H1 (cell line): ENCODE data around the gene B3GALT5. TPM values are rescaled to one million over a fixed set of nuclear protein-coding genes. Genes with fewer than 3 reads are reported as not detected.

Experiments used
- CTCF ChIA-PET: fragments of 300-600 bp; sonication (Branson Sonifier 250); formaldehyde crosslinking; loops from one replicate; lab custom pipeline; 2021; ENCODE audit not compliant: partially characterized antibody; lab: Charles Lee
- POLR2A ChIA-PET: fragments of 300-600 bp; sonication (Branson Sonifier 250); formaldehyde crosslinking; loops from one replicate; lab custom pipeline; 2021; ENCODE audit warnings: inconsistent platforms; ENCODE audit not compliant: partially characterized antibody; lab: Charles Lee
- DNase-seq, 2 experiments: peaks; one replicate each; pipeline versions ENCODE4 v3.0.0 to v3.0.0-alpha.2; 2010 to 2022; ENCODE audit warnings: low spot score in 2 of 2, low read depth in 1 of 2, mixed read lengths in 1 of 2
- FAIRE-seq: peaks from 2 replicates; lab custom pipeline; 2011; peaks lifted over from hg19 to GRCh38; lab: Jason Lieb, UNC
- H2AFZ ChIP-seq: 2 replicates; pipeline ENCODE4 v1.8.1; 2012; ENCODE audit warnings: low read length, inconsistent platforms
- H2AK5ac ChIP-seq: 2 replicates; pipeline ENCODE4 v1.6.1; 2013; ENCODE audit warnings: low read depth, low read length
- H2BK120ac ChIP-seq: replicated peaks from 2 replicates; pipeline ENCODE3; 2013; ENCODE audit warnings: low read depth, low read length, inconsistent platforms
- H2BK12ac ChIP-seq: 2 replicates; pipeline ENCODE4 v1.6.1; 2013; ENCODE audit warnings: low read depth, low read length
- H2BK15ac ChIP-seq: 2 replicates; pipeline ENCODE4 v1.6.1; 2013; ENCODE audit warnings: low read length
- H2BK20ac ChIP-seq: 2 replicates; pipeline ENCODE4 v1.6.1; 2013; ENCODE audit warnings: low read length
- H2BK5ac ChIP-seq: 2 replicates; pipeline ENCODE4 v1.6.1; 2013; ENCODE audit warnings: low read depth, low read length
- H3K14ac ChIP-seq: 2 replicates; pipeline ENCODE4 v1.6.1; 2013; ENCODE audit warnings: inconsistent platforms; ENCODE audit not compliant: insufficient read length
- H3K18ac ChIP-seq: 2 replicates; pipeline ENCODE4 v1.6.1; 2013; ENCODE audit warnings: low read length; ENCODE audit errors: extremely low read depth
- H3K23ac ChIP-seq: 2 replicates; pipeline ENCODE4 v1.6.1; 2013; ENCODE audit warnings: inconsistent platforms; ENCODE audit not compliant: insufficient read length
- H3K23me2 ChIP-seq: 2 replicates; pipeline ENCODE4 v1.6.1; 2013; ENCODE audit warnings: low read depth, low read length
- H3K27ac ChIP-seq: 2 replicates; pipeline ENCODE4 v1.6.1; 2011; ENCODE audit warnings: low read depth, low read length, inconsistent platforms
- H3K27me3 ChIP-seq, 4 experiments: replicated peaks in 1 of 4; 1 replicate in 1 of 4; 2 replicates in 3 of 4; pipeline versions ENCODE4 v1.6.1 to v1.8.1; 2011 to 2013; ENCODE audit warnings: low read length in 3 of 4, mild to moderate bottlenecking in 3 of 4, inconsistent platforms in 2 of 4, mixed read lengths in 2 of 4, moderate library complexity in 1 of 4; ENCODE audit not compliant: control insufficient read depth in 3 of 4, insufficient read depth in 3 of 4; ENCODE audit errors: extremely low read depth in 1 of 4
- H3K36me3 ChIP-seq, 4 experiments: 2 replicates each; pipeline versions ENCODE4 v1.6.1 to v1.8.1; 2011 to 2013; ENCODE audit warnings: mild to moderate bottlenecking in 4 of 4, low read length in 3 of 4, moderate library complexity in 2 of 4, control low read depth in 1 of 4, inconsistent platforms in 1 of 4; ENCODE audit not compliant: insufficient read depth in 4 of 4, control insufficient read depth in 2 of 4
- H3K4ac ChIP-seq: replicated peaks from 2 replicates; pipeline ENCODE3; 2013; ENCODE audit warnings: low read length, low read depth, mixed read lengths, inconsistent platforms; ENCODE audit not compliant: insufficient read length
- H3K4me1 ChIP-seq, 4 experiments: replicated peaks in 1 of 4; 1 replicate in 1 of 4; 2 replicates in 3 of 4; pipeline versions ENCODE4 v1.6.1 to v1.8.1; 2011 to 2013; ENCODE audit warnings: low read length in 3 of 4, inconsistent platforms in 2 of 4, mixed read lengths in 1 of 4; ENCODE audit not compliant: insufficient read depth in 4 of 4, control insufficient read depth in 3 of 4
- H3K4me2 ChIP-seq, 2 experiments: 2 replicates each; pipeline versions ENCODE4 v1.6.1 to v1.8.1; 2011 to 2013; ENCODE audit warnings: low read depth in 2 of 2, low read length in 2 of 2, control low read depth in 1 of 2, inconsistent platforms in 1 of 2, mild to moderate bottlenecking in 1 of 2; ENCODE audit not compliant: insufficient read depth in 1 of 2
- H3K4me3 ChIP-seq, 4 experiments: fragments of 200-600, 300-600 bp in 1 of 4; sonication (generic), shearing (Covaris generic), sonication (Bioruptor Twin) in 1 of 4; 2 replicates each; pipeline versions ENCODE4 v1.5.1 to v1.8.1; 2011 to 2016; ENCODE audit warnings: low read length in 4 of 4, low read depth in 3 of 4, control low read depth in 2 of 4, inconsistent platforms in 2 of 4, mild to moderate bottlenecking in 2 of 4, mixed read lengths in 1 of 4, moderate library complexity in 1 of 4; ENCODE audit not compliant: insufficient read depth in 2 of 4; ENCODE audit errors: extremely low read depth in 1 of 4
- H3K56ac ChIP-seq: replicated peaks from 2 replicates; pipeline ENCODE3; 2013; ENCODE audit warnings: low read depth, mild to moderate bottlenecking, mixed read lengths, low read length, inconsistent platforms; ENCODE audit not compliant: insufficient read length
- H3K79me1 ChIP-seq: 2 replicates; pipeline ENCODE4 v1.6.1; 2013; ENCODE audit warnings: low read depth, low read length, control low read depth
- H3K79me2 ChIP-seq, 2 experiments: 2 replicates each; pipeline versions ENCODE4 v1.6.1 to v1.8.1; 2012 to 2013; ENCODE audit warnings: low read length in 2 of 2, mild to moderate bottlenecking in 2 of 2, inconsistent platforms in 1 of 2; ENCODE audit not compliant: insufficient read depth in 2 of 2, control insufficient read depth in 1 of 2
- H3K9ac ChIP-seq, 4 experiments: replicated peaks in 1 of 4; 1 replicate in 1 of 4; 2 replicates in 3 of 4; pipeline versions ENCODE4 v1.6.1 to v1.8.1; 2011 to 2013; ENCODE audit warnings: low read depth in 3 of 4, low read length in 3 of 4, control low read depth in 2 of 4, mild to moderate bottlenecking in 2 of 4, moderate library complexity in 2 of 4, inconsistent platforms in 1 of 4; ENCODE audit errors: extremely low read depth in 1 of 4
- H3K9me3 ChIP-seq, 2 experiments: 2 replicates each; pipeline versions ENCODE4 v1.6.1 to v1.8.1; 2012 to 2013; ENCODE audit warnings: mild to moderate bottlenecking in 2 of 2, moderate library complexity in 2 of 2, control low read depth in 1 of 2, inconsistent platforms in 1 of 2, low read depth in 1 of 2, low read length in 1 of 2, mixed read lengths in 1 of 2; ENCODE audit not compliant: insufficient read depth in 2 of 2
- H4K20me1 ChIP-seq, 2 experiments: replicated peaks in 1 of 2; 2 replicates each; pipeline versions ENCODE3 to v1.8.1; 2011 to 2013; ENCODE audit warnings: inconsistent platforms in 2 of 2, low read length in 2 of 2, mild to moderate bottlenecking in 1 of 2; ENCODE audit not compliant: insufficient read depth in 2 of 2, control insufficient read depth in 1 of 2
- H4K5ac ChIP-seq: 2 replicates; pipeline ENCODE4 v1.6.1; 2013; ENCODE audit warnings: low read length, low read depth, mixed read lengths, inconsistent platforms; ENCODE audit not compliant: insufficient read length
- H4K8ac ChIP-seq: 2 replicates; pipeline ENCODE4 v1.8.0; 2013; ENCODE audit warnings: mild to moderate bottlenecking, moderate library complexity, low read length, inconsistent platforms; ENCODE audit not compliant: insufficient read depth; ENCODE audit errors: extremely low read depth
- H4K91ac ChIP-seq: replicated peaks from 2 replicates; pipeline ENCODE3; 2013; ENCODE audit warnings: low read length, mixed read lengths, inconsistent platforms; ENCODE audit not compliant: insufficient read length
- ASH2L ChIP-seq: fragments of 200-600, 300-600 bp; sonication (generic); IDR thresholded peaks from one replicate; pipeline ENCODE4 v1.7.1; 2017; ENCODE audit warnings: low read length
- BACH1 ChIP-seq: IDR thresholded peaks from 2 replicates; pipeline ENCODE4 v1.6.1; 2012; ENCODE audit warnings: low read length, improper control_type of control experiment
- CBX8 ChIP-seq: fragments of 300-800, 300-1000 bp; sonication (generic); IDR thresholded peaks from 2 replicates; pipeline ENCODE4 v1.7.1; 2016; ENCODE audit warnings: low read depth, low read length, borderline replicate concordance
- CEBPB ChIP-seq: IDR thresholded peaks from 2 replicates; pipeline ENCODE4 v1.6.1; 2012; ENCODE audit warnings: low read depth, low read length
- EZH2 ChIP-seq: fragments of 200-600 bp; sonication (generic); IDR thresholded peaks from 2 replicates; pipeline ENCODE4 v1.7.1; 2012; ENCODE audit warnings: low read depth, mild to moderate bottlenecking, moderate library complexity, low read length, inconsistent platforms; ENCODE audit not compliant: severe bottlenecking
- RBBP5 ChIP-seq: IDR thresholded peaks from 2 replicates; pipeline ENCODE4 v1.7.1; 2012; ENCODE audit warnings: low read depth, mild to moderate bottlenecking, inconsistent platforms, low read length, moderate library complexity, borderline replicate concordance
- RFX5 ChIP-seq: IDR thresholded peaks from 2 replicates; pipeline ENCODE4 v1.6.1; 2011; ENCODE audit warnings: low read depth, low read length, improper control_type of control experiment, borderline replicate concordance
- TAF1 ChIP-seq: IDR thresholded peaks from 2 replicates; pipeline ENCODE4 v1.6.1; 2011; ENCODE audit warnings: mild to moderate bottlenecking, low read depth, low read length
- WGBS, 2 experiments: shearing (Covaris generic) in 1 of 2; methylation state at CpG; one replicate each; pipeline versions ENCODE4 v1.1.6 to v1.1.7; 2013 to 2015; ENCODE audit warnings: low lambda C conversion rate in 2 of 2, mixed read lengths in 2 of 2, inconsistent platforms in 1 of 2, low coverage in 1 of 2, missing lambda C conversion rate in 1 of 2; ENCODE audit not compliant: insufficient replicate concordance in 2 of 2, insufficient coverage in 1 of 2, insufficient read length in 1 of 2; ENCODE audit errors: extremely low coverage in 1 of 2, missing lambda C conversion rate in 1 of 2; 5-methylcytosine and 5-hydroxymethylcytosine counted together
- polyA plus RNA-seq, 7 experiments: library from polyadenylated mRNA; depleted of rRNA in 3 of 7; stranded (reverse) in 5 of 7; unstranded in 2 of 7; fragments of >200 nt in 5 of 7; fragments of 200-250 nt in 2 of 7; gene quantifications; 1 replicate in 5 of 7; 2 replicates in 1 of 7; 4 replicates in 1 of 7; pipeline versions ENCODE4 v1.2.1 to v1.2.3, GENCODE V29; 2011 to 2013; ENCODE audit warnings: missing spikeins in 2 of 7, mixed read lengths in 2 of 7
- total RNA-seq: library from RNA; stranded (reverse); fragmentation: NEBNext Ultra II Directional; extraction: Animal tissue kit (Norgen Biotek cat#: 25700); gene quantifications from 2 replicates; pipeline ENCODE4 v1.2.1, GENCODE V29; 2021

Gene B3GALT5
- total and polyA plus RNA-seq, 2 of the 8 experiments (the other 6 are each of a cell fraction or from before 2014, with no cell fraction given), result 11.9 to 25.1 TPM

DNA sequence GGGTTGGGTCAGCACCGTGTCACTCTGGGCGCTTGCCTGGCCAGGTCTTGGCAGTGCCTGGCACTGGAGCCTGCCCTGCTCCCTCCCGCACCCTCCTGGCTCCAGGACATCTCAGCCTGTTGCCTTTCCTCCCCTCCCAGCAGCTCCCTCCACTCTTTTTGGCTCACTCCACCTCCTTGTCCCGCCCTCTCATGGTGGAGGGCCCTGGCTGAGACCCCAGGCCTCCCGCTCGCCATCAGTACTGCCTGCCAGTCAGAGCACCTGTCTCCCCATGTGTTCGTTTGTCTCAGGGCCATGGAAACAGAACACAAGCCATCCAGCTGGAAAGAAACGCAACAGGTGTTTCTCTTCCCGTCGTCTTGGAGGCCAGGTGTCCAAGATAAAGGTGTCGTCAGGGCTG lies 61.0 kb downstream of the B3GALT5 start:
- H3K36me3 ChIP-seq, result peaks cover 0 to 9% (median 0%) of the 10 kb centered on the region in 4 experiments; a peak in 1 of 8 replicates
- H3K4me3 ChIP-seq, result no peak overlapping the region
- H2BK120ac ChIP-seq, result no peak overlapping the region
- no peak for DNase-seq
- H3K18ac ChIP-seq, result no peak overlapping the region
- H3K4me2 ChIP-seq, result no peak overlapping the region
- H2BK20ac ChIP-seq, result no peak overlapping the region
- H4K91ac ChIP-seq, result no peak overlapping the region
- ChIA-PET POLR2A (interaction anchor here (1.1 to 1.7 kb wide), 3 partner anchors 12 to 34 kb away, joined by 3 to 5 read pairs (median 3); no protein-coding TSS in a partner anchor), CTCF (interaction anchor here (0.6 to 1.0 kb wide), 3 partner anchors 9 to 139 kb away, joined by 3 to 4 read pairs (median 3); no protein-coding TSS in a partner anchor)
- H3K9me3 ChIP-seq, result peaks cover 0 to 4% of the 10 kb centered on the region in 2 experiments; a peak in 1 of 4 replicates
- no peak overlapping the region for H2BK12ac ChIP-seq
- H3K27ac ChIP-seq, result no peak overlapping the region
- no peak for TF ChIP-seq RBBP5
- TF ChIP-seq EZH2, result no peak
- TF ChIP-seq CBX8, result no peak
- no peak for TF ChIP-seq BACH1
- TF ChIP-seq ASH2L, result no peak
- TF ChIP-seq RFX5, result no peak
- no peak for TF ChIP-seq CEBPB
- TF ChIP-seq TAF1, result no peak
- H3K4me1 ChIP-seq, result peaks cover 0 to 6% (median under 1%) of the 10 kb centered on the region in 4 experiments; a peak in 3 of 7 replicates
- no peak overlapping the region for H3K23ac ChIP-seq
- no peak overlapping the region for H3K56ac ChIP-seq
- H3K23me2 ChIP-seq, result no peaks in the 10 kb centered on the region
- no peaks in the 10 kb centered on the region for H3K79me2 ChIP-seq
- H2BK5ac ChIP-seq, result no peak overlapping the region
- no peaks in the 10 kb centered on the region for H4K20me1 ChIP-seq
- WGBS, 2 experiments, result 85% methylated on average over 10 of the region's 11 CpGs; no CpG with 5 or more reads in 1 of the 2 experiments
- H3K27me3 ChIP-seq, result no peaks in the 10 kb centered on the region
- no peak overlapping the region for H4K8ac ChIP-seq
- no peak overlapping the region for H2AFZ ChIP-seq
- FAIRE-seq, result no peak
- H3K4ac ChIP-seq, result no peak overlapping the region
- H3K14ac ChIP-seq, result no peak overlapping the region
- H2AK5ac ChIP-seq, result no peak overlapping the region
- H3K9ac ChIP-seq, result no peak overlapping the region
- no peak overlapping the region for H4K5ac ChIP-seq
- H3K79me1 ChIP-seq, result no peaks in the 10 kb centered on the region; the same call in 1 of the 2 replicates
- H2BK15ac ChIP-seq, result no peak overlapping the region
